ENCODE results near the gene DEUP1. TPM values are rescaled to one million over a fixed set of nuclear protein-coding genes. Genes with fewer than 3 reads are reported as not detected.
"Not testable (repeated sequence)": the region's sequence is repeated elsewhere in the genome, so short reads cannot be mapped to it uniquely, and the experiment has no call there.

The DEUP1 gene
- total RNA-seq, 3 donors from 2014 or later: not detected

DNA sequence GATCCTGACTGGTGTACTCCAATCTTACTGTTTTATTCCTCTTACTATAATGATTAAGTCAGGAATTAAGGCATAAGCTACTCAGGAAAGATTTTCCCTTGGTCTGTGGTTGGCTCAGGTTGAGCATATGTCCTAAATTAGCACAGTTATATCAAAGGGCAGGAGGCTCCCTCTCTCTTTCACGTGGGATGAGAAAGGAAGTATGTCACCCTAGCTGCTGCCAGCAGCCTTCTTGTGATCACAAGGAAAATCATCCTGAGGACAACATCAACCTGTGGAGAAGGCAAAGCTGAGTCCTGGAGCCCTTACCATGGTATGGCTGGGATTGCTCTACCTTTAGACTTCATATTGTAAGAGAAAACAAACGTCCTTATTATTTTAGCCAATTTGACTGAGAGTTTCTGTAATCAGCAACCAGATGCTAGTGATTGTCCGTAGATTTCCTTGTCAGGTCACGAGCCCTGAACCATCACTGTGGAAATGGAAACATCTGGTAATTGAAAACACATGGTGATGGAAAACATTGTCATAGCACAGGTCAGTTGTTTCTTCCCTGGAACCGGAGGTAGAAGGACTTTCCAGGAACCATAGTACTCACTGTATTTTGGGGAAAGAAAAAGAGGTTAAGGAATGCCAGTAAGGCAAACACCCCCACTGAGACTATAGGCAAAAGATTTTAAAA lies 40.6 kb upstream of the DEUP1 start:
- intact Hi-C loops (cut with DNase I, micrococcal nuclease): no loop called here
- no peak overlapping the region for H3K4me3 ChIP-seq
- TF ChIP-seq, protein P1, sequence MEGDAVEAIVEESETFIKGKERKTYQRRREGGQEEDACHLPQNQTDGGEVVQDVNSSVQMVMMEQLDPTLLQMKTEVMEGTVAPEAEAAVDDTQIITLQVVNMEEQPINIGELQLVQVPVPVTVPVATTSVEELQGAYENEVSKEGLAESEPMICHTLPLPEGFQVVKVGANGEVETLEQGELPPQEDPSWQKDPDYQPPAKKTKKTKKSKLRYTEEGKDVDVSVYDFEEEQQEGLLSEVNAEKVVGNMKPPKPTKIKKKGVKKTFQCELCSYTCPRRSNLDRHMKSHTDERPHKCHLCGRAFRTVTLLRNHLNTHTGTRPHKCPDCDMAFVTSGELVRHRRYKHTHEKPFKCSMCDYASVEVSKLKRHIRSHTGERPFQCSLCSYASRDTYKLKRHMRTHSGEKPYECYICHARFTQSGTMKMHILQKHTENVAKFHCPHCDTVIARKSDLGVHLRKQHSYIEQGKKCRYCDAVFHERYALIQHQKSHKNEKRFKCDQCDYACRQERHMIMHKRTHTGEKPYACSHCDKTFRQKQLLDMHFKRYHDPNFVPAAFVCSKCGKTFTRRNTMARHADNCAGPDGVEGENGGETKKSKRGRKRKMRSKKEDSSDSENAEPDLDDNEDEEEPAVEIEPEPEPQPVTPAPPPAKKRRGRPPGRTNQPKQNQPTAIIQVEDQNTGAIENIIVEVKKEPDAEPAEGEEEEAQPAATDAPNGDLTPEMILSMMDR (IDR thresholded peaks at IDR 0.05): no peak
- no peaks in the 10 kb centered on the region for H3K36me3 ChIP-seq (ENCODE audit: low read depth)
- H3K4me1 ChIP-seq (ENCODE audit: low read depth): no peaks in the 10 kb centered on the region
- no peaks in the 10 kb centered on the region for H3K9me3 ChIP-seq
- no peak for ATAC-seq
- no peak for DNase-seq

DNA sequence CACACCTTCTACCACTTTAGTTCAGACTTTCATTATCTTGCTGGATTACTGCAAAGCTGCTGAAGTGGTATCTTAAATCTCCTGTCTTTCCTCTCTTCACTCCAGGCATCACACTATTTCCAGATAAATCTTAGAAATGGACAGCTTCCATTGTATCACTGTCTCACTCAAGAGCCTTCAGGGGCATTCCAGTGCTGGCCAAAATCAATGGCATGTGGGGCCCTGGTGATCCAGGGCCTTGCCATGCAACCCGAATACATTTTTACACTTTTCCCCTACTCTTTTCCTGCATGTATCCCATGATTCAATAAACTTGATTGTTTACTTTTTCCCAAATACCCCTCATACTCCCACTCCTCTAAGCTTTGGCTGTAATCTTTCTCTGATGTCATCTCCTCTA lies 39.4 kb upstream of the DEUP1 start:
- DNase-seq: no peak
- no peaks in the 10 kb centered on the region for H3K4me1 ChIP-seq (ENCODE audit: low read depth)
- no peak for ATAC-seq
- TF ChIP-seq, protein P1 (IDR thresholded peaks at IDR 0.05): no peak
- H3K4me3 ChIP-seq: no peak overlapping the region
- H3K36me3 ChIP-seq (ENCODE audit: low read depth): no peaks in the 10 kb centered on the region
- H3K9me3 ChIP-seq: no peaks in the 10 kb centered on the region
- intact Hi-C loops (cut with DNase I, micrococcal nuclease): no loop called here

DNA sequence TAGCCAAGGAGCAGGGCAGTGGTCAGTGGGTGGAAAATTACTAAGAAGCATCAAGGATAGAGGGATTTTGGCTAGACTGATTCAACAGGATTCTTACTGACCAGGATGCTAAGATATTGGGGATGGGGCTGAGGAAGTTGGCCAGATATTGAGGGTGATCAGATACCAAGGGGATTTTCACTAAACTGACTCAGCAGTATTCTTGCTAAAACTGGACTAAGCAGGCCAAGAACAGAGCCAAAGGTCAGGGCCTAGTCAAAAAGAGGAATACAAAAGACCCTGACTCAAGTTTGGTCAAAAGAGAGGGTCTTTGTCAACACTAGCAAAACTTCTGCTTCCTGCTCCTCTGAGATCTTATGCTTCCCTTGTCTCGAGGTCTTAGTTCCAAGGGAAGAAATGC lies 38.6 kb upstream of the DEUP1 start:
- H3K4me3 ChIP-seq: no peak overlapping the region
- H3K9me3 ChIP-seq: no peaks in the 10 kb centered on the region
- DNase-seq (no peak), ATAC-seq (no peak)
- no peaks in the 10 kb centered on the region for H3K36me3 ChIP-seq (ENCODE audit: low read depth)
- TF ChIP-seq, protein P1 (IDR thresholded peaks at IDR 0.05): no peak
- H3K4me1 ChIP-seq (ENCODE audit: low read depth): no peaks in the 10 kb centered on the region
- intact Hi-C loops (cut with DNase I, micrococcal nuclease): no loop called here

DNA sequence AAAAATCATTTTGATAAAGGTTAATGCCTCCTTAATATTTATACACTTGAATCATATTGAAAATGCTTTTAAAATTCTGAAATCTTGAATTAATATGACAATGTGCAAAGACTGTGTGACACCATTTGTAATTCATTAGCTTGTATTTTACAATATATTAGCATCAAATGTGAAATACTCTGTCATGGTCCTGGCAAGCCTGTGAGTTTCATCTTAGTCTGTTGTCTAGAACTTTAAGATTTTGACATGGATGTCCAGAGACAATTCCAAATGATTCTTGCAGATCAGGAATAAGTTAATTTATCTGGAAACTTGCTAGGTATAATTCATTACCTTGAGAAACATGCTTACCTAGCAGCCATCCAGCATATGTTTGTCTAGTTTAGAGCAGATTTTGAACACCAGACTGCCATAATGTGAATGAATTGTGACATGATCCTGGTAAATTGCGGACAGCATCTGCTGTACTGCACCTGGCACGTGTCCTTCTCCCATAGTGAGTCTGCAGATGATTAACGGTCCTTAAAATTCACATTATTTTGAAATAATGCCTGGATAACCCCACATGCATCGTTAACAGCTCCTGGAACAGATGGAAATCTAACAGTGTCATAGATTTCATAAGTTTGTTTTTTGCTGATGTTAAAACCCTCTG lies 34.5 kb upstream of the DEUP1 start:
- H3K36me3 ChIP-seq (ENCODE audit: low read depth): no peaks in the 10 kb centered on the region
- intact Hi-C loops (cut with DNase I, micrococcal nuclease): no loop called here
- DNase-seq (no peak), ATAC-seq (no peak)
- TF ChIP-seq, protein P1 (IDR thresholded peaks at IDR 0.05): no peak
- H3K9me3 ChIP-seq: no peaks in the 10 kb centered on the region
- H3K4me3 ChIP-seq: no peak overlapping the region
- H3K4me1 ChIP-seq (ENCODE audit: low read depth): no peaks in the 10 kb centered on the region

DNA sequence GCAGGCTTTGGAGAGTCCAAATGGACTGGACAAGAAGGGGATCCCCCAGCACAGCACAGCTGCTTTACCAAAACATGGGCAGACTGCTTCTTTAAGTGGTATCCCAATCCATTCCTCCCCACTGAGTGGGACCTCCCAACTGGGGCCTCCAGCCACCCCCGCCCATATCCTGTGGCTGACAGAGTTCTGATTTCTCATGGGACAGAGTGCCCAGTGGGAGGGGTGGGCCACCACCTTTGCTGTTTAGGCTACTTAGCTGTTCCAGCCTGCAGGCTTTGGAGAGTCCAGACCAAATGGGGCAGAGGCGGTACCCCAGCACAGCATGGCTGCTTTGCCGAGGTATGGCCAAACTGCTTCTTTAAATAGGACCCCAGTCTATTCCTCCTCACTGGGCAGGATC lies 26.9 kb upstream of the DEUP1 start:
- Histone ChIP-seq H3K4me1 (ENCODE audit: low read depth) (no peaks in the 10 kb centered on the region), H3K36me3 (ENCODE audit: low read depth) (no peaks in the 10 kb centered on the region), H3K9me3 (peaks cover 3% of the 10 kb centered on the region), H3K4me3 (no peak overlapping the region)
- intact Hi-C loops (cut with DNase I, micrococcal nuclease): no loop called here
- TF ChIP-seq, protein P1 (IDR thresholded peaks at IDR 0.05): no peak
- ATAC-seq (no peak), DNase-seq (no peak)

DNA sequence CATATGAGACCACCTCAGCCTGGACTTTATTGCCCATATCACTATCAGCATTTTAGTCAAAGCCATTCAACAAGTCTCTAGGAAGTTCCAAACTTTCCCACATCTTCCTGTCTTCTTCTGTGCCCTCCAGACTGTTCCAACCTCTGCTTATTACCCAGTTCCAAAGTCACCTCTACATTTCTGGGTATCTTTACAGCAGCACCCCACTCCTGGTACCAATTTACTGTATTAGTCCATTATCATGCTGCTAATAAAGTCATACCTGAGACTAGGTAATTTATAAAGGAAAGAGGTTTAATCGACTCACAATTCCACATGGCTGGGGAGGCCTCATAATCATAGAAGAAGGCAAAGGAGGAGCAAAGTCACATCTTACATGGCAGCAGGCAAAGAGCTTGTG lies 16.1 kb upstream of the DEUP1 start:
- H3K4me3 ChIP-seq; ATAC-seq; H3K4me1 ChIP-seq (ENCODE audit: low read depth); DNase-seq; H3K36me3 ChIP-seq (ENCODE audit: low read depth): not testable (repeated sequence)
- peaks cover 11% of the 10 kb centered on the region for H3K9me3 ChIP-seq
- intact Hi-C loops (cut with DNase I, micrococcal nuclease): loop anchor here in 1 of 2 donors (10.0 kb wide), 1 partner anchor 60 kb away; no protein-coding TSS in a partner anchor

Data from mucosa of descending colon (tissue), 3 donors.